KMS-11 (cell line): ENCODE data around the gene CD34.
A peak's percentile ranks its signal among the peaks of the same experiment; 100 is the strongest.

Experiments
- H2AFZ ChIP-seq: fragments of 200-600 bp; sonication (generic); 2 replicates; pipeline ENCODE4 v1.6.1; 2016; ENCODE audit warnings: antibody characterized with exemption, mixed run types, low read depth
- H3K27ac ChIP-seq: fragments of 200-600 bp; sonication (generic); 2 replicates; pipeline ENCODE4 v1.6.1; 2016; ENCODE audit warnings: mild to moderate bottlenecking, mixed run types
- H3K27me3 ChIP-seq: fragments of 200-600 bp; sonication (generic); 2 replicates; pipeline ENCODE4 v1.6.1; 2017; ENCODE audit warnings: mild to moderate bottlenecking, low read depth, mixed run types, moderate library complexity; ENCODE audit not compliant: insufficient read depth
- H3K36me3 ChIP-seq: fragments of 200-600 bp; sonication (generic); 2 replicates; pipeline ENCODE4 v1.6.1; 2017; ENCODE audit warnings: mild to moderate bottlenecking, mixed run types; ENCODE audit not compliant: insufficient read depth
- H3K4me1 ChIP-seq: fragments of 200-600 bp; sonication (generic); 2 replicates; pipeline ENCODE4 v1.6.1; 2016; ENCODE audit warnings: mild to moderate bottlenecking, low read depth, mixed run types; ENCODE audit not compliant: poor library complexity, severe bottlenecking
- H3K4me2 ChIP-seq: fragments of 200-600 bp; sonication (generic); 2 replicates; pipeline ENCODE4 v1.7.0; 2016; ENCODE audit warnings: mild to moderate bottlenecking, mixed run types
- H3K4me3 ChIP-seq: fragments of 200-600 bp; sonication (generic); IDR thresholded peaks from 2 replicates; pipeline ENCODE4 v1.6.1; 2017; ENCODE audit warnings: low read depth, low read length, mixed read lengths; ENCODE audit not compliant: insufficient read depth
- H3K79me2 ChIP-seq: fragments of 200-600 bp; sonication (generic); 2 replicates; pipeline ENCODE4 v1.6.1; 2016; ENCODE audit warnings: low read depth, mixed run types; ENCODE audit not compliant: insufficient read depth
- H3K9ac ChIP-seq: fragments of 200-600 bp; sonication (generic); 2 replicates; pipeline ENCODE4 v1.6.1; 2016; ENCODE audit warnings: mild to moderate bottlenecking, mixed run types
- H4K20me1 ChIP-seq: fragments of 200-600 bp; sonication (generic); 2 replicates; pipeline ENCODE4 v1.6.1; 2016; ENCODE audit warnings: mild to moderate bottlenecking, mixed run types; ENCODE audit not compliant: insufficient read depth
- CTCF ChIP-seq: fragments of 200-600 bp; sonication (generic); conservative IDR thresholded peaks from 2 replicates; pipeline ENCODE4 v1.6.1; 2017; ENCODE audit warnings: low read depth, mild to moderate bottlenecking, antibody characterized with exemption, low read length, moderate library complexity, mixed read lengths

The CD34 gene

GRCh38 chr1:207831517-207832327, 79.2 kb downstream of the CD34 start:
- H3K9ac ChIP-seq = peak overlapping the region; percentile 31; the same call in 1 of the 2 replicates
- H3K27ac ChIP-seq = peak overlapping the region; percentile 63
- peaks cover 52% of the 10 kb centered on the region for H3K79me2 ChIP-seq
- H3K4me2 ChIP-seq = peak overlapping the region; percentile 89
- no peaks in the 10 kb centered on the region for H4K20me1 ChIP-seq
- H3K27me3 ChIP-seq = no peaks in the 10 kb centered on the region
- no peak for TF ChIP-seq CTCF
- peaks cover 64% of the 10 kb centered on the region for H3K4me1 ChIP-seq
- peak overlapping the region; percentile 77 for H3K4me3 ChIP-seq
- H2AFZ ChIP-seq = peak overlapping the region; percentile 18; the same call in 1 of the 2 replicates
- H3K36me3 ChIP-seq = no peaks in the 10 kb centered on the region
